GM12891 (cell line): ENCODE results near the gene ALG6.

Experiments
- POLR2A ChIP-seq: IDR thresholded peaks from 2 replicates; pipeline ENCODE4 v1.6.1; 2011; ENCODE audit warnings: low read depth, low read length, control low read depth
- POLR2AphosphoS5 ChIP-seq: IDR thresholded peaks from 2 replicates; pipeline ENCODE4 v1.6.1; 2011; ENCODE audit warnings: low read depth, low read length, control low read depth
- TAF1 ChIP-seq: IDR thresholded peaks from 2 replicates; pipeline ENCODE4 v1.6.1; 2011; ENCODE audit warnings: low read depth, low read length, control low read depth

GRCh38 chr1:63453232-63453631 is 85.8 kb downstream of the ALG6 start:
- TF ChIP-seq TAF1: no peak
- TF ChIP-seq POLR2A: no peak
- no peak for TF ChIP-seq POLR2AphosphoS5
